IPS-11a (cell line): ENCODE results near the gene SND1.

Experiments
- H3K4me3 ChIP-seq: one replicate; pipeline ENCODE4 v1.5.1; 2013; ENCODE audit warnings: low read depth, low read length, control low read depth

Gene SND1

GRCh38 chr7:127718340-127718679 is 66.3 kb downstream of the SND1 start:
- no peak overlapping the region for H3K4me3 ChIP-seq

DNA sequence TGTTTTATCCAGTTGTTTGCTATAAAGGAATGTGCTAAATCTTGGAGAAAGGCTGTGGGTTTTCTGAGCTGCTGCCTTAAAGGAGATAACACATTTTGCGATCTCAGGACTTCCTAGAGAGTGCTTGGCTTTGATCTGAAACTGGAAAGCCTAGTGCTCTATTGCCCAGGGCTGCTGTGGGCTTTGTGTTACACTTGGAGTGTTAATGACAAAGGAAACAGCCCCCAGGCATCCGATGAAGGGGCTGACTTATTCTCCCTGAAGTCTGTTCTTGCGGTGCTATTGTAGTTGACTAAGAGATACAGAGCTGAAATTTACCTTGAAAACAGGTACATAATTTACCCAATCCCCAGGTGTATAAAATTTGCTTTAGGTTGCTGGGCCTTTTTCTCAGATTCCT is 74.5 kb downstream of the SND1 start:
- H3K4me3 ChIP-seq = no peak overlapping the region

- no peak overlapping the region for H3K4me3 ChIP-seq
Observed at GRCh38 chr7:127730658-127731276, 78.8 kb downstream of the SND1 start.

GRCh38 chr7:127731431-127732080 is 79.6 kb downstream of the SND1 start:
- H3K4me3 ChIP-seq = no peak overlapping the region

- no peak overlapping the region for H3K4me3 ChIP-seq
Observed at GRCh38 chr7:127732306-127732705, 80.3 kb downstream of the SND1 start.

DNA sequence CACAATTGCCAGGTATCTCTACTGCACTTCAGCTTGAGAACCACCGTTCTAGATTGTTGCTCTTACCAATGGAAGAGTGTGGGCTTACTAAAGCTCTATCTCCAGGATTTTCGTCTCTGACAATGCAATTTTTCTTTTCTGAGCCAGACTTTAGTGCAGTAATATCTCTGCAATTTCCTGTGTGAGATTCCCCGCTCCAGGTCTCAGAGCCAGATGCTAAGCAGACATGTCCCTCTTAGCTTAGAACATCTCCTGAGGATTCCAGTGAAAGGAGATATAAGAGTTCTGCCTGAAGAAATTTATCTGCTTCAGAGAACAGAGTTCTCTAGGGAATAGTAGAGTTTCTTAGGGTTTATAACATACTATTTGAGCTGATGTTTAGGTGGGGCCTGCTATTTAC is 82.0 kb downstream of the SND1 start:
- H3K4me3 ChIP-seq = no peak overlapping the region

DNA sequence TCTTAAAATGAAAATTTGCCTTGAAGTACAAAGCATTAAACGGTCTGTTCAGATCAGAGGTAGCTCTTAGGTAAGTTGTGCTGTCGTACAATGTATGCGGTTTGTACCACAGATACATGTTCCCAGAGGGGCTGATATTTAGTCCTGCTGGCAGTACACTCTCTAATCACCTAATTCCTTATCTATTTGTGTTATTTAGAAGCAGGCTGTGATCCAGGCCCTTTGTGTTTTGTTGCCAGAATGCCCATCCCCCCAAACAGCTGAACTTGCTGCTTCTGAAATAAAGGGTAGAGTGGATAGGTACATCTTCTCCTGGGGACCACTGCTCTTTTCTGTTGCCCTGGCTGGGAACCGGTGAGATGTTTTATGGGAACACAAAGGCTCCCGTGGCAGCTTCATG is 84.5 kb downstream of the SND1 start:
- no peak overlapping the region for H3K4me3 ChIP-seq

DNA sequence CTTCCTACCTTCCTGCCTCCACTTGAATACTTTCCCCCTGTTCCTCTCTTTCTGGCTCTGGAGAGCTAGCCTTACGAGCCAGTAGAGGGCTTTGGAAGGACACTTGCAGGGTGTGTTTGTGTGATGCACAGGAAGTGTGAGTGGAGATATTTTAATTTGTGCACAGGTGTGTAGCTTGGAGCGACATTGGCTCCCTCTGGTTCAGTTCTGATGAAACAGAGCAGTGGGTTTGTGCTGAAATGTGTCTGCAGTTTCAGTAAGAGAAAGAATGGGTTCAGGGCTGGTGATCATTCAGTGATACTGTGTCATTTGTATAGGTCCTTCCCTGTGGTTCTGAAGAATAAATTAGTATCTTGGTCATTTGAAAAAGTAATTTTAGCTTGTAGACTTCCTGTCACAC is 86.9 kb downstream of the SND1 start:
- H3K4me3 ChIP-seq = no peak overlapping the region

DNA sequence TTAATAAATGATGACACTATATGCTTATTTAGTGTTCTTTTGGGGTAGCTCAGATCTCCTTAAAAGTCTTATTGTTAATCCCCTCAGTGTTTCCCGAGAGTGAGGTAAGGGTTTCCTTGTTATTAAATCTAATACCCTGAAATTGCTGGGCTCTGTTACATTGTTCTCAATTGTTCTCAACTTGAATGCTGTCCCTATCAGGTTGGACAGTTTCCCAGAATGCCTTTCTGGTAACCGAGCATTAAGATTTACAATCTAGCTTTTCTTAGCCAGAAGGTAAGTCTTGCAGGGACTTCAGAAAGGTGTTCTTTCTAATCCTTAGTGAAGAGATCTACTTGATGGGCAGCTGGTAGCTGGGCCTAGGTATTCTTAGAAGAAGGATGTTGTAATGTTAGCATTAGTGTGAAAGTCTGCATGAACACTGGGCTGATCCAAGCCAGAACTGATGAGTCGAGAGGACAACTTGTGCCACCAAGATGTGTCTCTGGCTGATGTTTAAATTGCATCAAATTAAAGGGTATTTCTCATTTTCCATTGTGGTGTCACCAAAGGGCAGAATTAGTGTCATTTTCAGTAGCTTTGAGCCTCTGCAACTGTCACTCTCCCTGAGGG is 89.9 kb downstream of the SND1 start:
- H3K4me3 ChIP-seq = no peak overlapping the region

DNA sequence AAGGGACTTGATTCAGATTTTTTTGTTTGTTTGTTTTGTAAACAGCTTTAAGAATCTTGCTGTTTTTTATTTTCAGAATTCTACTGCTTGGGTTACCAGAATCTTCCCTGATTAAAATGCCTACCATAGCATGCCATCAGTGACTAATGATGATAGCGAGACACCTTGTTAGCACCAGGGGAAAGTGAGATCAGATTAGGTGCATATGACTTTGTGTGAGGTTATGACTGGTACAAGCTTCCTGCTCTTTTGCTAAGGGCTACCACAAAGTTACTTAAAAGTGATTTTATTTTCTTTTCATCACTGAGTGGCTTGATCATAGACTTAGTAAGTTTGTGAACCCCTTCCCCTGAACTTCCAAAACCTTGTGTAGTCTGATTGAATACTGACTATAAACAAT is 93.5 kb downstream of the SND1 start:
- no peak overlapping the region for H3K4me3 ChIP-seq

DNA sequence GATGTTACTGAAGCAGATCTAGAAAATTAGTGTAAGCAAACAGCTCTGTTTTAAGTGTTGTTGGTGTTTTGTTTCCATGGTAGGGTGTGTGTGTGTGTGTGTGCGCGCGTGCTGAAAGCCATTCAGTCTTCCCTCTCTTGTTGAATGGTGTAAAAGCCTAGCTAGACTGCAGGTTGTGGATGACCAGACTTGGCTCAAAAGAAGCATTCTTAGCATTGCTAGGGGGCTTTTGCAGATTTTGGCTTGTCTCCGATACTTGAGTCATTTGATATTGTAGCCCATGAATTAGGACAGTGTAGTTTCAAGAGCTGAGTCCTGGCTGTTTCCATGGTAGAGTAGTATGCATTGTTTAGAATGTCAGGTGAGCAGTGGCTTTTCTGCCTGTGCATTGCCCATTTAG is 99.1 kb downstream of the SND1 start:
- H3K4me3 ChIP-seq = no peak overlapping the region

GRCh38 chr7:127751490-127752448 is 99.8 kb downstream of the SND1 start:
- H3K4me3 ChIP-seq = no peak overlapping the region

GRCh38 chr7:127752829-127753228 is 100.8 kb downstream of the SND1 start:
- no peak overlapping the region for H3K4me3 ChIP-seq

DNA sequence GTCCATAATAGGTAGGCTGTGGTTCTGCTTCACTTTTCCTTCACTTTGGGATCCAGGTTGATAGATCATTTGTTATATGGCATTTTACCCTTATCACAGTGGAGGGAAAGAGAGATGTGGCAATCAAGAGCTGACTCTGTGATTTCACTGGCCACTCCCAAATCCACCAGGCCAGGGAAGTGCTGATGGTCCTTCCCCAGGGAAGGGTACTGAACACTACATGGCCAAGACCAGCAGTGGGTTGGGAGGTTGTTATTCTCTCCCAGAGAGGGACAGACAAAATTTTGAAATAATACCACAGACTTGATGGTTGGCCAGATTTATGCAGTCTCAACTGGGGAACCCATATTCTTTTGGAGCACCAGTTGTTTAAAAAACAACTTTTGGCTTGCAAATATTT is 102.5 kb downstream of the SND1 start:
- H3K4me3 ChIP-seq = no peak overlapping the region

DNA sequence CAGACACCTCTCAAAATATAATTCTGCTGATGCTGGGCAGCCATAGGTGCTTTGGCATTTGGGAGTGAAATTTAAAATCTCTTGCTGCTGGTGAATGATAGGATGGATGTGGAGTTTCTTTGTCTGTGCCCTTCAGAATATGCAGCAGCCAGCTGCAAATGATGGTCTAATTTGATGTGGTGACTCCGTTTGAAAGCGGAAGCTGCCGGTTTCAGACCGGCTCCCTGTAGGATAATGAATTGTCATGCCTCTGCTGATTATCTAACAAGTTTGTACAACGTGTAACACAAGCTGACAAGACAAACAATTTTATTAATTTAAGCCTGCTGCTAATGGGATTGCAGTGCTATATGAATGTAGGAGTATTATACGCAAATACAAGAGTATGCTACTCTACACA is 103.5 kb downstream of the SND1 start:
- H3K4me3 ChIP-seq = no peak overlapping the region

DNA sequence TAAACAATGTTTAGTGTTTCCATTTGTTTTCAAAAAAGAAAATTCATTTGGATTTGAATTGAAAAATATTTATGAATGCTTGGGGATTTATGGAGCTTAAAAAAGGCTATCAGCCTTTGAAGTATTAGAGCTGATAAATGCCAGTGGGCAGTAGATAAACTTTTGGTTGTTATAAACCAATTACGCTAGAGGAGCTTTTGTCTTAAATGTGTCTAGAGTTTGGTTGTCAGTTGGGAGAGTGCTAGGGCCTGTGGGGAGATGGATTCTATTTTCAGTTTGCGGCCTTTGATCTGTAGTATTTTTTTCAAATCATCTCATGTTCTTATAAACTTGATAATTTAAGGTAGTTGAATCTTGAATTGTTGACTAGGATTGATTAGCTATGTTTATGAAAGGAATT is 104.0 kb downstream of the SND1 start:
- no peak overlapping the region for H3K4me3 ChIP-seq

GRCh38 chr7:127758105-127758504 is 106.1 kb downstream of the SND1 start:
- H3K4me3 ChIP-seq = no peak overlapping the region

- H3K4me3 ChIP-seq = no peak overlapping the region
Observed at GRCh38 chr7:127758845-127759244, 106.9 kb downstream of the SND1 start.

GRCh38 chr7:127759945-127760421 is 108.0 kb downstream of the SND1 start:
- H3K4me3 ChIP-seq = no peak overlapping the region

GRCh38 chr7:127760436-127761031 is 108.5 kb downstream of the SND1 start:
- H3K4me3 ChIP-seq = no peak overlapping the region

GRCh38 chr7:127761196-127761595 is 109.2 kb downstream of the SND1 start:
- H3K4me3 ChIP-seq = no peak overlapping the region
